ENCODE measurements around the gene ROR2.

DNA sequence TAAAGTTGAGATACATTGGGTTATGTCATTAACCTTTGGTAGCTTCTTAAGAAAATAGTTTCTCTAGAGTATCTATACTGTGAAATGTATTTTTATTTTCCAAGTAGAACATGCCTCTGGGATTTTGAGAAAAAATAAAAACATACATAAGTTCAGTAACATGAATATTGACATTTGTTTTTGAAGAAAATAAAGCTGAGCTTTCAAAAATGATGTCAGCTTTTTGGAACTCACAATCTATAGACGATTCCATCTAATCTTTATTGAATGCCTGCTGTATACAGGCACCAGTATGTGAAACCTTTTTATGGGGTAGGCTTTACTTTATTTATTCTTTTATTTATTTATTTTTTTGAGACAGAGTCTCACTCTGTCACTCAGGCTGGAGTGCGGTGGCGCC is 350.5 kb downstream of the ROR2 start:
- TF ChIP-seq CTCF (conservative IDR thresholded peaks at IDR 0.05 in 1 of 2, IDR thresholded peaks at IDR 0.05 in 1 of 2; ENCODE audit: extremely low read depth in 1 of 2, insufficient read depth in 1 of 2, low read depth in 1 of 2, low read length in 2 of 2) (no peak), EZH2 (IDR thresholded peaks at IDR 0.05; ENCODE audit: borderline replicate concordance, low read length) (no peak)

All from mammary epithelial cell (primary cell).